HG02571 (cell line): Measurements from ENCODE around the gene AGAP3.
A peak's percentile ranks its signal among the peaks of the same experiment; 100 is the strongest.

Experiments
- ATAC-seq: cut with Tn5 transposase; IDR thresholded peaks from one replicate; pipeline ENCODE4 v1.9.1; 2021; ENCODE audit warnings: mild to moderate bottlenecking, moderate library complexity; ENCODE audit not compliant: unreplicated experiment

The AGAP3 gene

GRCh38 chr7:151122796-151123157 lies 36.5 kb downstream of the AGAP3 start:
- no peak for ATAC-seq

GRCh38 chr7:151123158-151123821 lies 37.0 kb downstream of the AGAP3 start:
- no peak for ATAC-seq

GRCh38 chr7:151123822-151124464 lies 37.7 kb downstream of the AGAP3 start:
- ATAC-seq: peak; percentile 83

GRCh38 chr7:151124481-151124880 lies 38.2 kb downstream of the AGAP3 start:
- no peak for ATAC-seq

- ATAC-seq: no peak
Measured at GRCh38 chr7:151124899-151125399, 38.7 kb downstream of the AGAP3 start.

- no peak for ATAC-seq
Measured at GRCh38 chr7:151125470-151125845, 39.2 kb downstream of the AGAP3 start.

GRCh38 chr7:151125846-151126481 lies 39.7 kb downstream of the AGAP3 start:
- ATAC-seq: no peak

GRCh38 chr7:151126491-151127137 lies 40.3 kb downstream of the AGAP3 start:
- no peak for ATAC-seq

GRCh38 chr7:151128144-151128543 lies 41.9 kb downstream of the AGAP3 start:
- no peak for ATAC-seq

GRCh38 chr7:151128716-151129115 lies 42.4 kb downstream of the AGAP3 start:
- ATAC-seq: no peak

GRCh38 chr7:151129117-151129959 lies 43.1 kb downstream of the AGAP3 start:
- no peak for ATAC-seq

- no peak for ATAC-seq
Measured at GRCh38 chr7:151129960-151130591, 43.8 kb downstream of the AGAP3 start.

GRCh38 chr7:151130741-151131157 lies 44.5 kb downstream of the AGAP3 start:
- no peak for ATAC-seq

- ATAC-seq: no peak
Measured at GRCh38 chr7:151131224-151131591, 44.9 kb downstream of the AGAP3 start.

- no peak for ATAC-seq
Measured at GRCh38 chr7:151131592-151132293, 45.5 kb downstream of the AGAP3 start.

- ATAC-seq: no peak
Measured at GRCh38 chr7:151132461-151133205, 46.4 kb downstream of the AGAP3 start.

GRCh38 chr7:151133266-151133985 lies 47.2 kb downstream of the AGAP3 start:
- ATAC-seq: no peak

GRCh38 chr7:151133986-151134742 lies 47.9 kb downstream of the AGAP3 start:
- ATAC-seq: no peak
